Testis (tissue), 2 donors: ENCODE data around the gene KMO.

Experiments
- CTCF ChIP-seq, 3 experiments: fragments of 450-650 bp in 2 of 3; fragments of 200-600 bp in 1 of 3; sonication (generic) in 1 of 3; IDR thresholded peaks; one replicate each; pipeline ENCODE4 v1.5.1; 2016 to 2019; ENCODE audit warnings: antibody characterized with exemption in 3 of 3, mild to moderate bottlenecking in 2 of 3, moderate library complexity in 1 of 3
- POLR2A ChIP-seq: fragments of 450-650 bp; IDR thresholded peaks from one replicate; pipeline ENCODE4 v1.6.1; 2017; ENCODE audit warnings: antibody characterized with exemption, mild to moderate bottlenecking, moderate library complexity

- TF ChIP-seq CTCF (IDR thresholded peaks at IDR 0.05) = no peak
- no peak for TF ChIP-seq POLR2A
Observed at GRCh38 chr1:241586905-241587512, 54.8 kb downstream of the KMO start.
